Effector memory CD4-positive, alpha-beta T cell (primary cell): ENCODE results near the gene GALNS.
A peak's percentile ranks its signal among the peaks of the same experiment; 100 is the strongest.

ENCODE experiments used
- DNase-seq, 3 donors: peaks; one replicate each; pipeline ENCODE4 v3.0.0-alpha.2; 2020
- H3K27ac ChIP-seq: 2 replicates; pipeline ENCODE4 v1.7.0; 2013; ENCODE audit warnings: mild to moderate bottlenecking, low read length, moderate library complexity; ENCODE audit not compliant: insufficient read depth, poor library complexity, severe bottlenecking
- H3K27me3 ChIP-seq: replicated peaks from 2 replicates; pipeline ENCODE4 v1.7.0; 2013; ENCODE audit warnings: mild to moderate bottlenecking, low read length; ENCODE audit not compliant: insufficient read depth, control insufficient read depth, poor library complexity, severe bottlenecking
- H3K36me3 ChIP-seq: 2 replicates; pipeline ENCODE4 v1.7.0; 2013; ENCODE audit warnings: mild to moderate bottlenecking, low read length, moderate library complexity; ENCODE audit not compliant: control insufficient read depth, insufficient read depth
- H3K4me1 ChIP-seq: 2 replicates; pipeline ENCODE4 v1.7.0; 2013; ENCODE audit warnings: low read length, mild to moderate bottlenecking; ENCODE audit not compliant: control insufficient read depth, insufficient read depth, poor library complexity, severe bottlenecking
- H3K4me3 ChIP-seq: 2 replicates; pipeline ENCODE4 v1.7.0; 2013; ENCODE audit warnings: low read length, low read depth, mild to moderate bottlenecking; ENCODE audit not compliant: insufficient read depth, poor library complexity, severe bottlenecking
- H3K9me3 ChIP-seq: 2 replicates; pipeline ENCODE4 v1.7.0; 2013; ENCODE audit warnings: mild to moderate bottlenecking, low read length, moderate library complexity; ENCODE audit not compliant: control insufficient read depth

GALNS gene

GRCh38 chr16:88810912-88811768 is 45.6 kb downstream of the GALNS start:
- Histone ChIP-seq H3K4me1 (peaks cover 18% of the 10 kb centered on the region), H3K27me3 (no peaks in the 10 kb centered on the region), H3K4me3 (peak overlapping the region; percentile 94), H3K27ac (peak overlapping the region; percentile 77), H3K36me3 (peaks cover 14% of the 10 kb centered on the region), H3K9me3 (no peaks in the 10 kb centered on the region)
- peak; percentile 37 to 52 (median 39) for DNase-seq

GRCh38 chr16:88810166-88810911 is 46.4 kb downstream of the GALNS start:
- Histone ChIP-seq H3K27me3 (no peaks in the 10 kb centered on the region), H3K36me3 (peaks cover 14% of the 10 kb centered on the region), H3K4me3 (peak overlapping the region; percentile 94), H3K9me3 (no peaks in the 10 kb centered on the region), H3K27ac (peak overlapping the region; percentile 77), H3K4me1 (peaks cover 20% of the 10 kb centered on the region)
- no peak for DNase-seq

DNA sequence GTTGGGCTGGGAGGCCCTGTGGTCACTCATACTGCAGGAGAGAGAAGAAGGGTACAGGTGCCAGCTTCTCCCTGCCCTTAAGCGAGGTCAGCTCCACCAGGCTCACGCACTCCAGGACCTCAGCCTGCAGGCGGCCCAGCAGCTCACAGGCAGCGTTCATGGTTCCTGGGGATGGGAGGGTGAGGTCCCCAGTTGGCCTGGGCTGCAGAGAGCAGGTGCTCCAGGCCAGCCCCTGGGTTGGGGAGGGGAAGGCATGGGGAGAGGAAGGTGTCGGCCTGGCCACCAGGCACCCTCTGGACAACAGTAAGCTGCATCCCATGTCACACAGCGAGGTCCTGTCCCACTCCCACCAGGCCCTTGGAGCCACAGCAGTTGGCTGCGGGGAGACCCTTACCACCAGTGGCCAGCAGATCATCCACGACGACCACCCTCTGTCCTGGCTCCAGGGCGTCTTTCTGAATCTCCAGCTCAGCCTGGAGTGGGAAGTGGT is 47.0 kb downstream of the GALNS start:
- H3K36me3 ChIP-seq, result peaks cover 14% of the 10 kb centered on the region
- peaks cover 22% of the 10 kb centered on the region for H3K4me1 ChIP-seq
- H3K27ac ChIP-seq, result no peak overlapping the region
- no peak overlapping the region for H3K4me3 ChIP-seq
- no peaks in the 10 kb centered on the region for H3K27me3 ChIP-seq
- H3K9me3 ChIP-seq, result no peaks in the 10 kb centered on the region
- DNase-seq, result no peak

- no peak for DNase-seq
Observed at GRCh38 chr16:88809068-88809675, 47.6 kb downstream of the GALNS start.

DNA sequence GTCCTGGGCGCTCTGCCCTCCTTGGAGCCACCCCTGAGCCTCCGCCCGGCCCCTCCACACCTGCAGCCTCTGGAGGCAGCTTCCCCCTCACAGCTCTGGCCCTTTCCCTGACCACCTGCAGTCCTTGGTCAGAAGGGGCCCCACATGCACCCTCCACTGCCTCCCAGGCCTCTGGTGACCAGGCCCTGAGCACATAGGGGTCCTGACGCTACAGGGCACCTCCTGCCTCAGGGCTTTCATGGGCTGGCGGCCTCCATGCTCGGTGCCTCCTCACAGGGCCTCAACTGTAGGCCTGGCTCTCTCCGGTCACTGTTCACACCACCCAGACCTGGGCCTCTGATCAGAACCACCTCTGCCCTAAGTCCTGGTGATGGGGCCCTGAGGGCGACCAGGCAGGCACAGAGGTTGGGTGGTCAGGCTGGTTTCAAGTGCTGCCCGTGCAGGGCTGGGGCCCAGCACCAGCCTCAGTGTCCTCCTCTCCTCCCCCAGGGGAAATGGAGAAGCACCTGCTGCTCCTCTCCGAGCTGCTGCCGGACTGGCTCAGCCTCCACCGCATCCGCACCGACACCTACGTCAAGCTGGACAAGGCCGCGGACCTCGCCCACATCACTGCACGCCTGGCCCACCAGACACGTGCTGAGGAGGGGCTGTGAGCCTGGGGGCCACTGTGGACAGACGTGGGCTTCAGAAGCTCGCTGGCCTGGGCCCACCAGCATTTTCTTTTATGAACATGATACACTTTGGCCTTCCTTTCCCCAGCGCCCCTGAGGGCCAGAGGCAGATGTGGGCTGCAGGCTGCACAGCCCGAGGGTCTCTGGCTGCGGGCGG is 48.9 kb downstream of the GALNS start:
- Histone ChIP-seq H3K4me3 (no peak overlapping the region), H3K27me3 (peaks cover 3% of the 10 kb centered on the region), H3K4me1 (peaks cover 30% of the 10 kb centered on the region), H3K36me3 (peaks cover 14% of the 10 kb centered on the region), H3K9me3 (no peaks in the 10 kb centered on the region), H3K27ac (no peak overlapping the region)
- DNase-seq, result no peak

More at GRCh38 chr16:88809068-88809675, 47.6 kb downstream of the GALNS start:
- Histone ChIP-seq H3K36me3 (peaks cover 14% of the 10 kb centered on the region), H3K4me1 (peaks cover 27% of the 10 kb centered on the region), H3K27ac (no peak overlapping the region), H3K4me3 (no peak overlapping the region), H3K27me3 (peaks cover 2% of the 10 kb centered on the region), H3K9me3 (no peaks in the 10 kb centered on the region)

DNA sequence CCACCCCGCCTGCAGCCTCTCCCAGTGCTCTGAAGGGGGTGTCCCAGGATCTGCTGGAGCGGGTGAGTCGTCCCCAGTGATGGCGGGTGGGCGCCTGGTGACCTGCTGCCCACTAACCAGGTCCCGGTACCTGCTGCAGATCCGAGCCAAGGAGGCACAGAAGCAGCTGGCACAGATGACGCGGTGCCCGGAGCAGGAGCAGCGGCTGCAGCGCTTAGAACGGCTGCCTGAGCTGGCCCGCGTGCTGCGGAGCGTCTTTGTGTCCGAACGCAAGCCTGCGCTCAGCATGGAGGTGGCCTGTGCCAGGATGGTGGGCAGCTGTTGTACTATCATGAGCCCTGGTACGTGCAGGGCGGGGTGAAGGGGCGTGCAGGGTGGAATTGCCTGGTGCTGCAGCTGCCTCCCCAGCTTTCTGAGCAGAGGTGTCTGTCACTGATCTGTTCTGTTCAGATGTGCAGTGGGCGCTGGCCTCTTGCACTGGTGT is 49.6 kb downstream of the GALNS start:
- Histone ChIP-seq H3K27me3 (peaks cover 3% of the 10 kb centered on the region), H3K27ac (no peak overlapping the region), H3K36me3 (peaks cover 14% of the 10 kb centered on the region), H3K4me1 (peaks cover 30% of the 10 kb centered on the region), H3K9me3 (no peaks in the 10 kb centered on the region), H3K4me3 (no peak overlapping the region)
- DNase-seq, result no peak

- peaks cover 35% of the 10 kb centered on the region for H3K4me1 ChIP-seq
- peaks cover 14% of the 10 kb centered on the region for H3K36me3 ChIP-seq
- no peak overlapping the region for H3K4me3 ChIP-seq
- no peaks in the 10 kb centered on the region for H3K9me3 ChIP-seq
- H3K27me3 ChIP-seq, result peaks cover 3% of the 10 kb centered on the region
- DNase-seq, result no peak
- H3K27ac ChIP-seq, result no peak overlapping the region
Observed at GRCh38 chr16:88806491-88807111, 50.1 kb downstream of the GALNS start.

GRCh38 chr16:88805887-88806393 is 50.8 kb downstream of the GALNS start:
- Histone ChIP-seq H3K4me3 (no peak overlapping the region), H3K4me1 (peaks cover 29% of the 10 kb centered on the region), H3K27me3 (peaks cover 3% of the 10 kb centered on the region), H3K27ac (no peak overlapping the region), H3K36me3 (peaks cover 14% of the 10 kb centered on the region), H3K9me3 (no peaks in the 10 kb centered on the region)
- no peak for DNase-seq

DNA sequence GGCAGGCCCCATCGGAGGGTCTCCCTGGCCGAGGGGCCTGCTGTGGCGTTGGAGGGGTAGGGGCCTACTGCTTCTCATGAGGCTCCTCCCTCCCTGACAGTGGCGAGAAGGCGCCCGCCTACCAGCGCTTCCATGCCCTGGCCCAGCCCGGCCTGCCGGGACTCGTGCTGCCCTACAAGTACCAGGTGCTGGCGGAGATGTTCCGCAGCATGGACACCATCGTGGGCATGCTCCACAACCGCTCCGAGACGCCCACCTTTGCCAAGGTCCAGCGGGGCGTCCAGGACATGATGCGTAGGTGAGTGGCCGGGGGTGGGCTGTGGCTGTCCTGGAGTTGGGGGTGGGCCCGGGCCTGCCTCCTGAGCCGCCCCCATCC is 51.4 kb downstream of the GALNS start:
- peaks cover 3% of the 10 kb centered on the region for H3K27me3 ChIP-seq
- H3K4me1 ChIP-seq, result peaks cover 23% of the 10 kb centered on the region
- H3K4me3 ChIP-seq, result no peak overlapping the region
- H3K27ac ChIP-seq, result no peak overlapping the region
- H3K9me3 ChIP-seq, result no peaks in the 10 kb centered on the region
- DNase-seq, result no peak
- H3K36me3 ChIP-seq, result peaks cover 14% of the 10 kb centered on the region
